H1 (cell line): ENCODE results near the gene KCTD19. TPM values are rescaled to one million over a fixed set of nuclear protein-coding genes. Genes with fewer than 3 reads are reported as not detected.

ENCODE experiments used
- CTCF ChIA-PET: fragments of 300-600 bp; sonication (Branson Sonifier 250); formaldehyde crosslinking; loops from one replicate; lab custom pipeline; 2021; ENCODE audit not compliant: partially characterized antibody; lab: Charles Lee
- POLR2A ChIA-PET: fragments of 300-600 bp; sonication (Branson Sonifier 250); formaldehyde crosslinking; loops from one replicate; lab custom pipeline; 2021; ENCODE audit warnings: inconsistent platforms; ENCODE audit not compliant: partially characterized antibody; lab: Charles Lee
- DNase-seq, 2 experiments: peaks; one replicate each; pipeline versions ENCODE4 v3.0.0 to v3.0.0-alpha.2; 2010 to 2022; ENCODE audit warnings: low spot score in 2 of 2, low read depth in 1 of 2, mixed read lengths in 1 of 2
- FAIRE-seq: peaks from 2 replicates; lab custom pipeline; 2011; peaks lifted over from hg19 to GRCh38; lab: Jason Lieb, UNC
- H2AFZ ChIP-seq: 2 replicates; pipeline ENCODE4 v1.8.1; 2012; ENCODE audit warnings: low read length, inconsistent platforms
- H2AK5ac ChIP-seq: 2 replicates; pipeline ENCODE4 v1.6.1; 2013; ENCODE audit warnings: low read depth, low read length
- H2BK120ac ChIP-seq: replicated peaks from 2 replicates; pipeline ENCODE3; 2013; ENCODE audit warnings: low read depth, low read length, inconsistent platforms
- H2BK12ac ChIP-seq: 2 replicates; pipeline ENCODE4 v1.6.1; 2013; ENCODE audit warnings: low read depth, low read length
- H2BK15ac ChIP-seq: 2 replicates; pipeline ENCODE4 v1.6.1; 2013; ENCODE audit warnings: low read length
- H2BK20ac ChIP-seq: 2 replicates; pipeline ENCODE4 v1.6.1; 2013; ENCODE audit warnings: low read length
- H2BK5ac ChIP-seq: 2 replicates; pipeline ENCODE4 v1.6.1; 2013; ENCODE audit warnings: low read depth, low read length
- H3K14ac ChIP-seq: 2 replicates; pipeline ENCODE4 v1.6.1; 2013; ENCODE audit warnings: inconsistent platforms; ENCODE audit not compliant: insufficient read length
- H3K18ac ChIP-seq: 2 replicates; pipeline ENCODE4 v1.6.1; 2013; ENCODE audit warnings: low read length; ENCODE audit errors: extremely low read depth
- H3K23ac ChIP-seq: 2 replicates; pipeline ENCODE4 v1.6.1; 2013; ENCODE audit warnings: inconsistent platforms; ENCODE audit not compliant: insufficient read length
- H3K23me2 ChIP-seq: 2 replicates; pipeline ENCODE4 v1.6.1; 2013; ENCODE audit warnings: low read depth, low read length
- H3K27ac ChIP-seq: 2 replicates; pipeline ENCODE4 v1.6.1; 2011; ENCODE audit warnings: low read depth, low read length, inconsistent platforms
- H3K27me3 ChIP-seq, 4 experiments: replicated peaks in 1 of 4; 1 replicate in 1 of 4; 2 replicates in 3 of 4; pipeline versions ENCODE4 v1.6.1 to v1.8.1; 2011 to 2013; ENCODE audit warnings: low read length in 3 of 4, mild to moderate bottlenecking in 3 of 4, inconsistent platforms in 2 of 4, mixed read lengths in 2 of 4, moderate library complexity in 1 of 4; ENCODE audit not compliant: control insufficient read depth in 3 of 4, insufficient read depth in 3 of 4; ENCODE audit errors: extremely low read depth in 1 of 4
- H3K36me3 ChIP-seq, 4 experiments: 2 replicates each; pipeline versions ENCODE4 v1.6.1 to v1.8.1; 2011 to 2013; ENCODE audit warnings: mild to moderate bottlenecking in 4 of 4, low read length in 3 of 4, moderate library complexity in 2 of 4, control low read depth in 1 of 4, inconsistent platforms in 1 of 4; ENCODE audit not compliant: insufficient read depth in 4 of 4, control insufficient read depth in 2 of 4
- H3K4ac ChIP-seq: replicated peaks from 2 replicates; pipeline ENCODE3; 2013; ENCODE audit warnings: low read length, low read depth, mixed read lengths, inconsistent platforms; ENCODE audit not compliant: insufficient read length
- H3K4me1 ChIP-seq, 4 experiments: replicated peaks in 1 of 4; 1 replicate in 1 of 4; 2 replicates in 3 of 4; pipeline versions ENCODE4 v1.6.1 to v1.8.1; 2011 to 2013; ENCODE audit warnings: low read length in 3 of 4, inconsistent platforms in 2 of 4, mixed read lengths in 1 of 4; ENCODE audit not compliant: insufficient read depth in 4 of 4, control insufficient read depth in 3 of 4
- H3K4me2 ChIP-seq, 2 experiments: 2 replicates each; pipeline versions ENCODE4 v1.6.1 to v1.8.1; 2011 to 2013; ENCODE audit warnings: low read depth in 2 of 2, low read length in 2 of 2, control low read depth in 1 of 2, inconsistent platforms in 1 of 2, mild to moderate bottlenecking in 1 of 2; ENCODE audit not compliant: insufficient read depth in 1 of 2
- H3K4me3 ChIP-seq, 4 experiments: fragments of 200-600, 300-600 bp in 1 of 4; sonication (generic), shearing (Covaris generic), sonication (Bioruptor Twin) in 1 of 4; 2 replicates each; pipeline versions ENCODE4 v1.5.1 to v1.8.1; 2011 to 2016; ENCODE audit warnings: low read length in 4 of 4, low read depth in 3 of 4, control low read depth in 2 of 4, inconsistent platforms in 2 of 4, mild to moderate bottlenecking in 2 of 4, mixed read lengths in 1 of 4, moderate library complexity in 1 of 4; ENCODE audit not compliant: insufficient read depth in 2 of 4; ENCODE audit errors: extremely low read depth in 1 of 4
- H3K56ac ChIP-seq: replicated peaks from 2 replicates; pipeline ENCODE3; 2013; ENCODE audit warnings: low read depth, mild to moderate bottlenecking, mixed read lengths, low read length, inconsistent platforms; ENCODE audit not compliant: insufficient read length
- H3K79me1 ChIP-seq: 2 replicates; pipeline ENCODE4 v1.6.1; 2013; ENCODE audit warnings: low read depth, low read length, control low read depth
- H3K79me2 ChIP-seq, 2 experiments: 2 replicates each; pipeline versions ENCODE4 v1.6.1 to v1.8.1; 2012 to 2013; ENCODE audit warnings: low read length in 2 of 2, mild to moderate bottlenecking in 2 of 2, inconsistent platforms in 1 of 2; ENCODE audit not compliant: insufficient read depth in 2 of 2, control insufficient read depth in 1 of 2
- H3K9ac ChIP-seq, 4 experiments: replicated peaks in 1 of 4; 1 replicate in 1 of 4; 2 replicates in 3 of 4; pipeline versions ENCODE4 v1.6.1 to v1.8.1; 2011 to 2013; ENCODE audit warnings: low read depth in 3 of 4, low read length in 3 of 4, control low read depth in 2 of 4, mild to moderate bottlenecking in 2 of 4, moderate library complexity in 2 of 4, inconsistent platforms in 1 of 4; ENCODE audit errors: extremely low read depth in 1 of 4
- H3K9me3 ChIP-seq, 2 experiments: 2 replicates each; pipeline versions ENCODE4 v1.6.1 to v1.8.1; 2012 to 2013; ENCODE audit warnings: mild to moderate bottlenecking in 2 of 2, moderate library complexity in 2 of 2, control low read depth in 1 of 2, inconsistent platforms in 1 of 2, low read depth in 1 of 2, low read length in 1 of 2, mixed read lengths in 1 of 2; ENCODE audit not compliant: insufficient read depth in 2 of 2
- H4K20me1 ChIP-seq, 2 experiments: replicated peaks in 1 of 2; 2 replicates each; pipeline versions ENCODE3 to v1.8.1; 2011 to 2013; ENCODE audit warnings: inconsistent platforms in 2 of 2, low read length in 2 of 2, mild to moderate bottlenecking in 1 of 2; ENCODE audit not compliant: insufficient read depth in 2 of 2, control insufficient read depth in 1 of 2
- H4K5ac ChIP-seq: 2 replicates; pipeline ENCODE4 v1.6.1; 2013; ENCODE audit warnings: low read length, low read depth, mixed read lengths, inconsistent platforms; ENCODE audit not compliant: insufficient read length
- H4K8ac ChIP-seq: 2 replicates; pipeline ENCODE4 v1.8.0; 2013; ENCODE audit warnings: mild to moderate bottlenecking, moderate library complexity, low read length, inconsistent platforms; ENCODE audit not compliant: insufficient read depth; ENCODE audit errors: extremely low read depth
- H4K91ac ChIP-seq: replicated peaks from 2 replicates; pipeline ENCODE3; 2013; ENCODE audit warnings: low read length, mixed read lengths, inconsistent platforms; ENCODE audit not compliant: insufficient read length
- BACH1 ChIP-seq: IDR thresholded peaks from 2 replicates; pipeline ENCODE4 v1.6.1; 2012; ENCODE audit warnings: low read length, improper control_type of control experiment
- MAFK ChIP-seq: IDR thresholded peaks from 2 replicates; pipeline ENCODE4 v1.6.1; 2012; ENCODE audit warnings: low read depth, mild to moderate bottlenecking, improper control_type of control experiment, low read length
- SIRT6 ChIP-seq: IDR thresholded peaks from one replicate; pipeline ENCODE4 v1.7.1; 2012; ENCODE audit warnings: low read length, inconsistent platforms
- TEAD4 ChIP-seq: IDR thresholded peaks from 2 replicates; pipeline ENCODE4 v1.6.1; 2012; ENCODE audit warnings: low read depth, low read length, inconsistent platforms, mixed read lengths
- WGBS, 2 experiments: shearing (Covaris generic) in 1 of 2; methylation state at CpG; one replicate each; pipeline versions ENCODE4 v1.1.6 to v1.1.7; 2013 to 2015; ENCODE audit warnings: low lambda C conversion rate in 2 of 2, mixed read lengths in 2 of 2, inconsistent platforms in 1 of 2, low coverage in 1 of 2, missing lambda C conversion rate in 1 of 2; ENCODE audit not compliant: insufficient replicate concordance in 2 of 2, insufficient coverage in 1 of 2, insufficient read length in 1 of 2; ENCODE audit errors: extremely low coverage in 1 of 2, missing lambda C conversion rate in 1 of 2; 5-methylcytosine and 5-hydroxymethylcytosine counted together
- polyA plus RNA-seq, 7 experiments: library from polyadenylated mRNA; depleted of rRNA in 3 of 7; stranded (reverse) in 5 of 7; unstranded in 2 of 7; fragments of >200 nt in 5 of 7; fragments of 200-250 nt in 2 of 7; gene quantifications; 1 replicate in 5 of 7; 2 replicates in 1 of 7; 4 replicates in 1 of 7; pipeline versions ENCODE4 v1.2.1 to v1.2.3, GENCODE V29; 2011 to 2013; ENCODE audit warnings: missing spikeins in 2 of 7, mixed read lengths in 2 of 7
- total RNA-seq: library from RNA; stranded (reverse); fragmentation: NEBNext Ultra II Directional; extraction: Animal tissue kit (Norgen Biotek cat#: 25700); gene quantifications from 2 replicates; pipeline ENCODE4 v1.2.1, GENCODE V29; 2021

KCTD19 gene
- total and polyA plus RNA-seq, 2 of the 8 experiments (the other 6 are each of a cell fraction or from before 2014, with no cell fraction given) = 0.06 to 0.24 TPM

GRCh38 chr16:67241008-67241900 is 85.3 kb downstream of the KCTD19 start:
- H4K8ac ChIP-seq = no peak overlapping the region
- no peaks in the 10 kb centered on the region for H3K27me3 ChIP-seq
- H3K4ac ChIP-seq = no peak overlapping the region
- TF ChIP-seq SIRT6 (no peak), MAFK (peak; percentile 82; the same call in 1 of the 2 replicates), BACH1 (peak; percentile 93), TEAD4 (peak; percentile 27; the same call in 1 of the 2 replicates)
- no peak overlapping the region for H3K56ac ChIP-seq
- H2BK15ac ChIP-seq = 0 out of 2 replicates have a peak overlapping the region, but pooled peaks have one; percentile 61
- FAIRE-seq = no peak
- WGBS, 2 experiments = 76% methylated on average over 7 of the region's 10 CpGs; no CpG with 5 or more reads in 1 of the 2 experiments
- peak overlapping the region; percentile 41 for H2BK5ac ChIP-seq
- H4K20me1 ChIP-seq = peaks cover 0 to 6% of the 10 kb centered on the region in 2 experiments
- no peak for DNase-seq
- H3K4me2 ChIP-seq = peak overlapping the region in 1 of 2 experiments; percentile 44
- no peak overlapping the region for H4K5ac ChIP-seq
- peaks cover 0 to 21% of the 10 kb centered on the region in 2 experiments; a peak in 2 of 4 replicates for H3K79me2 ChIP-seq
- POLR2A ChIA-PET = interaction anchor here (1.0 to 1.7 kb wide), 3 partner anchors 9 to 13 kb away, joined by 3 to 5 read pairs (median 3); no protein-coding TSS in a partner anchor
- H3K18ac ChIP-seq = peak overlapping the region; percentile 78
- no peaks in the 10 kb centered on the region for H3K9me3 ChIP-seq
- peak overlapping the region; percentile 46; the same call in 1 of the 2 replicates for H3K27ac ChIP-seq
- peak overlapping the region; percentile 94 for H2AK5ac ChIP-seq
- peak overlapping the region; percentile 39 for H4K91ac ChIP-seq
- H3K36me3 ChIP-seq = peaks cover 5 to 12% (median 6%) of the 10 kb centered on the region in 4 experiments; a peak in 4 of 8 replicates
- CTCF ChIA-PET = interaction anchor here (1.0 to 1.6 kb wide), 3 partner anchors 37 to 145 kb away, joined by 3 to 6 read pairs (median 4); no protein-coding TSS in a partner anchor
- H3K4me1 ChIP-seq = peaks cover 12 to 23% (median 14%) of the 10 kb centered on the region in 4 experiments
- H3K79me1 ChIP-seq = peaks cover 18% of the 10 kb centered on the region
- no peak overlapping the region for H2BK120ac ChIP-seq
- no peak overlapping the region for H3K4me3 ChIP-seq
- no peak overlapping the region for H3K14ac ChIP-seq
- H2BK20ac ChIP-seq = 0 out of 2 replicates have a peak overlapping the region, but pooled peaks have one; percentile 48
- no peak overlapping the region for H3K23ac ChIP-seq
- H2AFZ ChIP-seq = no peak overlapping the region
- peak overlapping the region; percentile 94 for H2BK12ac ChIP-seq
- peaks cover under 1% of the 10 kb centered on the region; the same call in 1 of the 2 replicates for H3K23me2 ChIP-seq
- peak overlapping the region in 3 of 4 experiments; percentile 14 to 46 (median 25); a peak in 3 of 7 replicates for H3K9ac ChIP-seq
